OCI-LY7 (cell line): Measurements from ENCODE around the gene PTCHD1. TPM values are rescaled to one million over a fixed set of nuclear protein-coding genes. Genes with fewer than 3 reads are reported as not detected.

ENCODE experiments used
- BruUV-seq: library from RNA; stranded (reverse); fragments of 400-500 nt; replicated peaks from 2 replicates; lab custom pipeline; 2021; lab: Mats Ljungman, UMichigan
- CTCF ChIA-PET: fragments of 300-600 bp; sonication (Branson Sonifier 250); formaldehyde crosslinking; loops from one replicate; lab custom pipeline; 2022; ENCODE audit warnings: antibody characterized with exemption; ENCODE audit not compliant: unreplicated experiment; lab: Charles Lee
- POLR2A ChIA-PET: fragments of 300-600 bp; sonication (Branson Sonifier 250); formaldehyde crosslinking; loops from one replicate; lab custom pipeline; 2022; ENCODE audit warnings: antibody characterized with exemption; lab: Charles Lee
- DNase-seq: peaks from one replicate; pipeline ENCODE4 v3.0.0-alpha.2; 2015; ENCODE audit warnings: low spot score
- H2AFZ ChIP-seq: fragments of 200-600 bp; sonication (generic), shearing (Covaris generic); 2 replicates; pipeline ENCODE4 v1.6.1; 2014; ENCODE audit warnings: mild to moderate bottlenecking, antibody characterized with exemption, low read length, moderate library complexity
- H3K27ac ChIP-seq: fragments of 200-600 bp; sonication (generic); 2 replicates; pipeline ENCODE4 v1.5.1; 2014; ENCODE audit warnings: mixed run types, low read depth, mild to moderate bottlenecking, moderate library complexity, low read length, inconsistent platforms; ENCODE audit not compliant: poor library complexity, severe bottlenecking
- H3K36me3 ChIP-seq: fragments of 200-600 bp; sonication (generic); 2 replicates; pipeline ENCODE4 v1.6.1; 2014; ENCODE audit warnings: mild to moderate bottlenecking, antibody characterized with exemption, low read length, moderate library complexity, mixed read lengths; ENCODE audit not compliant: insufficient read depth
- H3K4me1 ChIP-seq: fragments of 200-600 bp; sonication (generic); 2 replicates; pipeline ENCODE4 v1.5.1; 2014; ENCODE audit warnings: mild to moderate bottlenecking, low read length; ENCODE audit not compliant: insufficient read depth, poor library complexity, severe bottlenecking
- H3K4me2 ChIP-seq: fragments of 200-600 bp; sonication (generic); 2 replicates; pipeline ENCODE4 v1.6.1; 2014; ENCODE audit warnings: mild to moderate bottlenecking, low read length
- H3K4me3 ChIP-seq: fragments of 200-600 bp; sonication (generic); 2 replicates; pipeline ENCODE4 v1.5.1; 2014; ENCODE audit warnings: mild to moderate bottlenecking, low read depth, low read length; ENCODE audit not compliant: poor library complexity, severe bottlenecking
- H3K79me2 ChIP-seq: fragments of 200-600 bp; sonication (generic); 2 replicates; pipeline ENCODE4 v1.6.1; 2016; ENCODE audit warnings: low read depth, mild to moderate bottlenecking, low read length, moderate library complexity, mixed read lengths; ENCODE audit not compliant: insufficient read depth
- H3K9me2 ChIP-seq: fragments of 200-600 bp; sonication (generic); 2 replicates; pipeline ENCODE4 v1.6.1; 2016; ENCODE audit warnings: mild to moderate bottlenecking, low read length, mixed read lengths; ENCODE audit not compliant: insufficient read depth
- H3K9me3 ChIP-seq: fragments of 200-600 bp; sonication (generic); 2 replicates; pipeline ENCODE4 v1.6.1; 2014; ENCODE audit warnings: mild to moderate bottlenecking, mixed run types, low read length, mixed read lengths
- H4K20me1 ChIP-seq: fragments of 200-600 bp; sonication (generic); 2 replicates; pipeline ENCODE4 v1.6.1; 2014; ENCODE audit warnings: mild to moderate bottlenecking, antibody characterized with exemption, low read length, moderate library complexity, mixed read lengths; ENCODE audit not compliant: insufficient read depth
- CTCF ChIP-seq: fragments of 200-600 bp; sonication (generic); conservative IDR thresholded peaks from 2 replicates; pipeline ENCODE4 v1.5.1; 2014; ENCODE audit warnings: mild to moderate bottlenecking, antibody characterized with exemption, low read length, moderate library complexity, mixed read lengths
- EZH2phosphoT487 ChIP-seq: fragments of 200-600 bp; sonication (generic); IDR thresholded peaks from 2 replicates; pipeline ENCODE4 v1.6.1; 2018; ENCODE audit warnings: low read depth, borderline replicate concordance, mild to moderate bottlenecking, mixed run types, antibody characterized with exemption, low read length, moderate library complexity, mixed read lengths
- intact Hi-C: fragments of 100-400 bp; cut with micrococcal nuclease; formaldehyde crosslinking; loops from one replicate; pipeline ENCODE4 v1.10.0; 2022; ENCODE audit not compliant: unreplicated experiment
- total RNA-seq, 2 experiments: library from RNA; depleted of rRNA in 1 of 2; stranded (reverse); fragments of >200 nt in 1 of 2; shearing (Covaris generic) in 1 of 2; gene quantifications; 2 replicates each; pipeline ENCODE4 v1.2.3, GENCODE V29; 2014 to 2022

PTCHD1 gene
- total RNA-seq, 2 experiments from 2014 or later: not detected

DNA sequence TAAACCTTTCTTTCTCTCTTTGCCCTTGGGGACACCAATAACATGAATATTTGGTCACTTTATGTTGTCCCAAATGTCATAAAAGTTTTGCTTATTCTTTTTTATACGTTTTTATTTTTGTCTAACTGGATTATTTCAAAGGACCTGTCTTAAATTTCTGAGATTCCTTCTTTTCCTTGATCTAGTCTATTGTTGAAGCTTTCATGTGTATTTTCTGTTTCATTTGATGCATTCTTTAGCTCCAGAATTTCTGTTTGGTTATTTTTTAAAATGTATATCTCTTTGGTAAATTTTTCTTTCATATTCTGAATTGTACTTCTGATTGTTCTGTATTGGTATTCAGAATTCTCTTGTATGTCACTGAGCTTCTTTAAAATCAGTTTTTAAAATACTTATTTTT is 88.3 kb downstream of the PTCHD1 start:
- no peak overlapping the region for H3K4me2 ChIP-seq
- TF ChIP-seq CTCF (no peak), EZH2phosphoT487 (no peak)
- H4K20me1 ChIP-seq: no peaks in the 10 kb centered on the region
- H3K79me2 ChIP-seq: no peaks in the 10 kb centered on the region
- POLR2A ChIA-PET: interaction anchor here (0.7 kb wide), 1 partner anchor 89 kb away, joined by 3 read pairs; no protein-coding TSS in a partner anchor
- H3K9me3 ChIP-seq: no peaks in the 10 kb centered on the region
- H3K4me3 ChIP-seq: no peak overlapping the region
- no peaks in the 10 kb centered on the region for H3K9me2 ChIP-seq
- no TSS peak for BruUV-seq
- no peak overlapping the region for H2AFZ ChIP-seq
- H3K36me3 ChIP-seq: no peaks in the 10 kb centered on the region
- CTCF ChIA-PET: no interaction called here
- intact Hi-C loops: no loop called here
- H3K4me1 ChIP-seq: no peaks in the 10 kb centered on the region
- DNase-seq: no peak
- H3K27ac ChIP-seq: no peak overlapping the region

DNA sequence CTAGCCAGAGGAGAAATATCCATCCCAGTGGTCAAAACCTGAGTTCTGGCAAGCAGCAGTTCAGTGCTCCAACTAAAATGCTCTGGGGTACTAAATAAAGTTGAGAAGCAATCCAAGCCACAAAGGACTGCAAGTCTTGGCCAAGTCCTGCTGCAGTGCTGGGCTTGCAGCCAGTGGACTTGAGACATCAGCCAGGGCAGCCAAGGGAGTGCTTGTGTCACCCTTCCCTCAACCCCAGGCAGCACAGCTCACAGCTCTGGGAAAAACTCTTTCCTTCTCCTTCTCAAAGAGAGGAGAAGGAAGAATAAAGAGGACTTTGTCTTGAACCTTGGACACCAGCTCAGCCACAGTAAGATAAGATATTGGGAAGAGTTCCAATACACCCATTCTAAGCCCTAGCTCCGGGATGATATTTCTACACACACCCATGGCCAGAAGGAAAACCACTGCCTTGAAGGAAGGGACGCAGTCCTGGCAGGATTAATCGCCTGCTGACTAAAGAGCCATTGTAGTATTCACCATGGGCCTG is 99.8 kb downstream of the PTCHD1 start:
- Histone ChIP-seq H3K4me3 (no peak overlapping the region), H2AFZ (no peak overlapping the region), H4K20me1 (no peaks in the 10 kb centered on the region), H3K9me2 (no peaks in the 10 kb centered on the region), H3K4me1 (no peaks in the 10 kb centered on the region), H3K9me3 (no peaks in the 10 kb centered on the region), H3K79me2 (no peaks in the 10 kb centered on the region), H3K36me3 (no peaks in the 10 kb centered on the region), H3K4me2 (no peak overlapping the region), H3K27ac (no peak overlapping the region)
- DNase-seq: no peak
- ChIA-PET CTCF (no interaction called here), POLR2A (no interaction called here)
- no TSS peak for BruUV-seq
- intact Hi-C loops: no loop called here
- TF ChIP-seq CTCF (no peak), EZH2phosphoT487 (no peak)

GRCh38 chrX:23435108-23435507 is 100.5 kb downstream of the PTCHD1 start:
- no TSS peak for BruUV-seq
- H3K9me3 ChIP-seq: no peaks in the 10 kb centered on the region
- DNase-seq: no peak
- H3K4me3 ChIP-seq: no peak overlapping the region
- H3K79me2 ChIP-seq: no peaks in the 10 kb centered on the region
- H4K20me1 ChIP-seq: no peaks in the 10 kb centered on the region
- ChIA-PET CTCF (no interaction called here), POLR2A (no interaction called here)
- H3K27ac ChIP-seq: no peak overlapping the region
- no peak overlapping the region for H2AFZ ChIP-seq
- no peak overlapping the region for H3K4me2 ChIP-seq
- intact Hi-C loops: no loop called here
- no peaks in the 10 kb centered on the region for H3K4me1 ChIP-seq
- H3K9me2 ChIP-seq: no peaks in the 10 kb centered on the region
- TF ChIP-seq EZH2phosphoT487: no peak
- H3K36me3 ChIP-seq: no peaks in the 10 kb centered on the region
